Measurements from ENCODE around the gene MRTFA.

DNA sequence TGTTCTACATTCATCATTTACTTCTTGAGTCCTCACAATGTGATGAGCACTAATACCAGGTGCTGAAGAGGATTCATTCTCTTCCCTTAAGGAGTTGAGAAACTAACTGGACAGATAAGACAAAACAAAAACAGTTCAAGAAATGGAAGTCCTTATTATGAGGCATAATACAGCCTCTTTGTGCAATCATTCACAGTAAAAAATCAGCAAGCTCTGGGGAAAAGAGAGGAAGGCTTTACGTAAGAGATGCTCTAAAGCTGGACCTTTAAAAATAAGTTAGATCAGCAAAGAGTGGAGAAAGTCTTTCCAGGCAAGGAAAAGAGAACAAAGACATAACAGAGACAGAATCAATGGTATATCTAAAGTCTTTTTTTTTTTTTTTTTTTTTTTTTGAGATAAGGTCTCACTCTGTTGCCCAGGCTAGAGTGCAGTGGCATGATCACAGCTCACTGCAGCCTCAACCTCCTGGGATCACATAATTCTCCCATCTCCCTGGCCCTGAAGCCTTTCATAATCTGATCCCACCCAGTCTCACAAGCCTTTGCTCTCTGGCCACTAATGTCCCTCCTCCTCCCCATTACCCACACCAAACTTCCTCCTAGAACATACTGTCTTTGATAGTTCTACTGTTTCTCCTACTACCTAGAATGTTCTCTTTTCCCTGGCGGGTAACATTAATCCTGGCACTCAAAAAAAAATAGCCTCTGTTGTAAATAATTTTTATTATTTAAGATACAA is 40.9 kb downstream of the MRTFA start:
- TF ChIP-seq CTCF (IDR thresholded peaks at IDR 0.05) (no peak), POLR2A (IDR thresholded peaks at IDR 0.05) (no peak)

Data from thyroid gland (tissue), 4 donors.